ENCODE measurements around the gene CARMIL3. TPM values are rescaled to one million over a fixed set of nuclear protein-coding genes. Genes with fewer than 3 reads are reported as not detected.

Gene CARMIL3
- total RNA-seq, 1 donor from 2014 or later = 3.9 TPM

- ChIA-PET POLR2A (interaction anchor here (0.6 to 6.1 kb wide), 49 partner anchors 9 to 1323 kb away, joined by 3 to 239 read pairs (median 7); partner anchors contain the start of genes ACIN1, C14orf119, CARMIL3 and CBLN3), CTCF (interaction anchor here (0.6 to 2.6 kb wide), 14 partner anchors 12 to 195 kb away, joined by 3 to 15 read pairs (median 5); partner anchors contain the start of genes CHMP4A, EMC9, IRF9 and PSME1)
- peaks cover 42% of the 10 kb centered on the region for H3K36me3 Mint-ChIP-seq (ENCODE audit: low read depth)
- H3K4me1 Mint-ChIP-seq = peaks cover 29% of the 10 kb centered on the region
- intact Hi-C loops (cut with micrococcal nuclease) = loop anchor here (1.0 to 10.0 kb wide), 16 partner anchors 19 to 1019 kb away; partner anchors contain the start of genes ACIN1, C14orf119, CHMP4A and EMC9
- no peaks in the 10 kb centered on the region for H3K27me3 Mint-ChIP-seq
- TF ChIP-seq, protein P1, sequence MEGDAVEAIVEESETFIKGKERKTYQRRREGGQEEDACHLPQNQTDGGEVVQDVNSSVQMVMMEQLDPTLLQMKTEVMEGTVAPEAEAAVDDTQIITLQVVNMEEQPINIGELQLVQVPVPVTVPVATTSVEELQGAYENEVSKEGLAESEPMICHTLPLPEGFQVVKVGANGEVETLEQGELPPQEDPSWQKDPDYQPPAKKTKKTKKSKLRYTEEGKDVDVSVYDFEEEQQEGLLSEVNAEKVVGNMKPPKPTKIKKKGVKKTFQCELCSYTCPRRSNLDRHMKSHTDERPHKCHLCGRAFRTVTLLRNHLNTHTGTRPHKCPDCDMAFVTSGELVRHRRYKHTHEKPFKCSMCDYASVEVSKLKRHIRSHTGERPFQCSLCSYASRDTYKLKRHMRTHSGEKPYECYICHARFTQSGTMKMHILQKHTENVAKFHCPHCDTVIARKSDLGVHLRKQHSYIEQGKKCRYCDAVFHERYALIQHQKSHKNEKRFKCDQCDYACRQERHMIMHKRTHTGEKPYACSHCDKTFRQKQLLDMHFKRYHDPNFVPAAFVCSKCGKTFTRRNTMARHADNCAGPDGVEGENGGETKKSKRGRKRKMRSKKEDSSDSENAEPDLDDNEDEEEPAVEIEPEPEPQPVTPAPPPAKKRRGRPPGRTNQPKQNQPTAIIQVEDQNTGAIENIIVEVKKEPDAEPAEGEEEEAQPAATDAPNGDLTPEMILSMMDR (IDR thresholded peaks at IDR 0.05) = no peak
- H3K4me3 Mint-ChIP-seq = peak overlapping the region; percentile 99
- ATAC-seq (ENCODE audit: low read depth) (peak; percentile 17), DNase-seq (peak; percentile 74)
- H3K9me3 Mint-ChIP-seq = no peaks in the 10 kb centered on the region
- H3K27ac Mint-ChIP-seq = peak overlapping the region; percentile 100
These were observed 62.2 kb downstream of the CARMIL3 start for GRCh38 chr14:24113801-24114531.

DNA sequence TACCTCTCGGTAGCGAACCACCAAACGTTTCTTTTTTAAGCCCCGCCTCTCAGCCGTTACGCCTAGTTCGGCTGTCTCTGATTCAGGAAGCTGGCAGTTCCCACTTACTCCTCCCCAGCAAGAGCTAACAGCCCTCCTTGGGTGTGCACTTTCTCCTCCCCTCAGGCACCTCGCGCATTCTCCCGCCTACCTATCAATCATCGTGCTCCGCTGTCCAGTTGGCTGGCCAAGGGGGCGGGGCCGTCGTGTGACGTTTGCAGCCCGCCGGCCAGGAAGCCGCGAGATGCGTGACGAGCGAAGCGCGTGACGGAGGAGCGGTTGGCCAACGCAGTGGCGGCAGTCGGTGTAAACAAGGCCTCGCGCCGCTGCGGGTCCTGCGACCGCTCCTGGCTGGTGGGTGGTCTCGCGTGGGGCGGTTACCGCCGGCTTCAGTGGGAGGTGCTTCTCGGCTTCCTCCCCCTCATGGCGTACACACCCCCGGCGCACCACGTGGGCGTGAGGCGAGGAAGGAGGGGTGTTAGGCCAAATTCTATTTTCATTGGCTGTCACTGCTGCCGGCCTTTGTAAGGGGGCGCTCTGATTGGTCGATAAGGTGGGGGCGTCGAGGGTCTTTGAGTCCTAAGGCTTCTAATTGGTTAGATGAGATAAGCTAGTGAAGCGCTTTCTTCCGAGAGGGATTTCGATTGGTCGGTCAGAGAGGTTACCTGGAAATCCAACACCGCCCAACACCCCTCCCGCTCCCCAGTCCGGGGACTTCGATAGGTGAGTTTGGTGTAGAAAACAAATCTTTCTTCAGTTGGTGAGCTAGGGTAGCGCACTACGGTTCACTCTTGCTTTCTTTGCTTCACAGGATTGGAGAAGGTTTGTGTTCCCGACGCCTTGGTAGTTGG, 63.0 kb downstream of the CARMIL3 start, which contains the start of the genes DCAF11 and NRL:
DCAF11 (plus strand) TSS at position 246 of the 890 bp plus-strand sequence. CDS start 818 bp downstream, outside the sequence.
NRL (minus strand) TSS at position 418 of the 890 bp plus-strand sequence. CDS start 32,101 bp downstream, outside the sequence.
- H3K27ac Mint-ChIP-seq = peak within 1 kb of the TSS; percentile 100
- H3K4me3 Mint-ChIP-seq = peak within 1 kb of the TSS; percentile 99
- H3K9me3 Mint-ChIP-seq = no peaks in the 10 kb centered on the region
- H3K27me3 Mint-ChIP-seq = no peaks in the 10 kb centered on the region
- H3K4me1 Mint-ChIP-seq = peaks cover 27% of the 10 kb centered on the region
- ATAC-seq (ENCODE audit: low read depth) (peak; percentile 83), DNase-seq (peak; percentile 97)
- peaks cover 50% of the 10 kb centered on the region for H3K36me3 Mint-ChIP-seq (ENCODE audit: low read depth)
- TF ChIP-seq, protein P1 (IDR thresholded peaks at IDR 0.05) = no peak
- intact Hi-C loops (cut with micrococcal nuclease) = loop anchor here (1.0 to 10.0 kb wide), 17 partner anchors 9 to 1020 kb away; partner anchors contain the start of genes ACIN1, C14orf119, CHMP4A and EMC9
- CTCF ChIA-PET = interaction anchor here (0.6 to 2.6 kb wide), 13 partner anchors 11 to 194 kb away, joined by 3 to 15 read pairs (median 5); partner anchors contain the start of genes EMC9, IRF9, PSME1 and PSME2
- POLR2A ChIA-PET = interaction anchor here (0.6 to 6.1 kb wide), 48 partner anchors 9 to 1324 kb away, joined by 3 to 239 read pairs (median 7); partner anchors contain the start of genes ACIN1, C14orf119, CARMIL3 and CBLN3

DNA sequence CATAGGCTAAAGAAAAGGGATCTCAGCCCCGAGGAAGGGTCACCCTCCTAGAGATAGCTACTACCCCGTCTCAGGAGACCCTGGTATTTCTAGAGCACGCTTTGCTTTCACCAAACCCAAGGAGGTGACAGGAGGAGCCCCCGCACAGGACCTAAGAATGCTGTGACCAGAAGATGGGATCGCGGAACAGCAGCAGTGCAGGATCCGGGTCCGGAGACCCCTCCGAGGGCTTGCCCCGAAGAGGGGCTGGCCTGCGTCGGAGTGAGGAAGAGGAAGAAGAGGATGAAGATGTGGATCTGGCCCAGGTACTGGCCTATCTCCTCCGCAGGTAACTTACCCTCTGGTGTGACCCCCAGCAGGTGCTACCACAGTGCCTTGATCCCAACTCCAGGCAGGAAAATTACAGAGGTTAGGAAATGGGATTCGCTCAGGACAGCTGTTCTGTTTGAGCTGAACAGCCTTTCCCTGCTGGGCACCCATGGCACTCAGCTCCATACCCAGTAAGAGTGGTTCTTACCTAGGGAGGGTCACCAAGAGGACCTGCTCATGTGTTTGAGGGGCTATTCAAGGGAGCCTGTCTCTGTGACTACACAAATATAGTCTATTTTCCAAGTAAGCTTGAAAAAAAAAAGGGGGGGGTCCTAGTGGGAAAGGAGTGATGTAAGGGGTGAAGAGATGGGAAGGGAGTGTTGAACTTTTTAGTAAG, 63.8 kb downstream of the CARMIL3 start:
- peak overlapping the region; percentile 100 for H3K27ac Mint-ChIP-seq
- no peaks in the 10 kb centered on the region for H3K27me3 Mint-ChIP-seq
- ChIA-PET POLR2A (interaction anchor here (0.7 to 6.1 kb wide), 28 partner anchors 8 to 794 kb away, joined by 3 to 239 read pairs (median 12); partner anchors contain the start of genes CARMIL3, CHMP4A, CIDEB and EMC9), CTCF (interaction anchor here (1.0 to 2.6 kb wide), 8 partner anchors 10 to 193 kb away, joined by 3 to 15 read pairs (median 8); partner anchors contain the start of genes EMC9, IRF9 and PSME1)
- H3K9me3 Mint-ChIP-seq = no peaks in the 10 kb centered on the region
- peaks cover 56% of the 10 kb centered on the region for H3K36me3 Mint-ChIP-seq (ENCODE audit: low read depth)
- DNase-seq = peak; percentile 31
- no peak for ATAC-seq (ENCODE audit: low read depth)
- intact Hi-C loops (cut with micrococcal nuclease) = loop anchor here (1.0 to 10.0 kb wide), 5 partner anchors 8 to 1021 kb away; partner anchors contain the start of genes ACIN1, C14orf119, LTB4R and LTB4R2
- TF ChIP-seq, protein P1 (IDR thresholded peaks at IDR 0.05) = no peak
- H3K4me1 Mint-ChIP-seq = peaks cover 27% of the 10 kb centered on the region
- H3K4me3 Mint-ChIP-seq = peak overlapping the region; percentile 99

- no peaks in the 10 kb centered on the region for H3K9me3 Mint-ChIP-seq
- TF ChIP-seq, protein P1 (IDR thresholded peaks at IDR 0.05) = no peak
- POLR2A ChIA-PET = interaction anchor here (0.7 to 6.1 kb wide), 7 partner anchors 11 to 126 kb away, joined by 3 to 239 read pairs (median 37); partner anchors contain the start of genes EMC9, IRF9, PCK2 and PSME1
- DNase-seq = no peak
- peak overlapping the region; percentile 99 for H3K4me3 Mint-ChIP-seq
- no peak for ATAC-seq (ENCODE audit: low read depth)
- H3K27ac Mint-ChIP-seq = peak overlapping the region; percentile 100
- H3K36me3 Mint-ChIP-seq (ENCODE audit: low read depth) = peaks cover 63% of the 10 kb centered on the region
- peaks cover 27% of the 10 kb centered on the region for H3K4me1 Mint-ChIP-seq
- no peaks in the 10 kb centered on the region for H3K27me3 Mint-ChIP-seq
- intact Hi-C loops (cut with micrococcal nuclease) = loop anchor here (10.0 kb wide), 1 partner anchor 1021 kb away; the partner anchor contains the start of genes ACIN1 and C14orf119
- CTCF ChIA-PET = interaction anchor here (1.2 to 1.7 kb wide), 3 partner anchors 16 to 126 kb away, joined by 3 to 5 read pairs (median 3); partner anchors contain the start of genes PSME1 and TINF2
These were observed 64.5 kb downstream of the CARMIL3 start for GRCh38 chr14:24116128-24116814.

Data from activated B cell treated with CpG ODN at 0.5 μM for 24 hours (primary cell).